Measurements from ENCODE around the gene TIMM22.

The TIMM22 gene

DNA sequence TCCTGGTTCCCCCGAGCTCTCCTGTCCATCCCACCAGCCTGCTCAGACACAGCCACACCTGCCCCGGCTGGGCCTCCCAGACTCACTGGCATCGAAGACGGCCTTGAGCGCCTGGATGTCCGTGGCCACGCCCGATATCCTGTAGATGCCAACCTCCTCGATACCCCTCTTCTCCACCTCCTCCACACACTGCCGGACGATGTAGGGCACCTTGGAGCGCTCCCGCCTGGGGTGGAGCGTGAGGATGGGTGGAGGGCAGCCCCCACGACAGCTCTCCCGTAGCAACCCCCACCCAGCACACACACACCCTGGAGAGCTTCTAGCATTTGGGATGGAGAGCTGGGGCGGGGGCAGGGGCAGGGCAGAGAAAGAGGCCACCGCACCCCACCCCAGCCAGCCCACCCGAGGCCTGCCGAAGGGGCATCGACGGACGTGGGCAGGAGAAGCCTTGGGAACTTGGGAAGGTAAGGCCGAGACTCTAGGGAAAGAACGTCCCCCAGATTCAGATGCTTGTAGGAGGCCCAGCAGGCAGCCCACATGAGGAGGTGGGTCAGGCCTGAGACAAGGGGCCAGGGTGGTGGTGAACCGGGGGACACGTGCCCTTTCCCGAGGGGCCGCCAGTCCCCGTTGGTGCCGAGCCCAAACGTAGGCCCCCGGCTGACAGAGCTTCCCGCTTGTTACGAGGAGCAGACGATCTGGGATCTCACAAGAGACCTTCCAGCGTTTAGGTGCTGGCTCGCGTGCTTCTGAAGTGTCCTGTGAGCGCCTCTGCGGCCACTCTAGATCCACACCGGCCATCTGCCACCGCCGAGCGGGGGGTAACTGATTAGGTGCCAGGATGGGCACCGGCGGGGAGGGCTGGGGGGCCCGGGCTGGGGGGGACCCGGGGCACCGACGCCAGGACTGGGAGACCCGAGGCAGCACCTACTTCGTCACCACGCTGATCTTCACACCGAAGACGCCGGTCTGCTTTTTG is 15.1 kb downstream of the TIMM22 start:
- intact Hi-C loops (cut with DNase I) = no loop called here
- peak in 2 of 10 donors; percentile 58 to 72 for DNase-seq

DNA sequence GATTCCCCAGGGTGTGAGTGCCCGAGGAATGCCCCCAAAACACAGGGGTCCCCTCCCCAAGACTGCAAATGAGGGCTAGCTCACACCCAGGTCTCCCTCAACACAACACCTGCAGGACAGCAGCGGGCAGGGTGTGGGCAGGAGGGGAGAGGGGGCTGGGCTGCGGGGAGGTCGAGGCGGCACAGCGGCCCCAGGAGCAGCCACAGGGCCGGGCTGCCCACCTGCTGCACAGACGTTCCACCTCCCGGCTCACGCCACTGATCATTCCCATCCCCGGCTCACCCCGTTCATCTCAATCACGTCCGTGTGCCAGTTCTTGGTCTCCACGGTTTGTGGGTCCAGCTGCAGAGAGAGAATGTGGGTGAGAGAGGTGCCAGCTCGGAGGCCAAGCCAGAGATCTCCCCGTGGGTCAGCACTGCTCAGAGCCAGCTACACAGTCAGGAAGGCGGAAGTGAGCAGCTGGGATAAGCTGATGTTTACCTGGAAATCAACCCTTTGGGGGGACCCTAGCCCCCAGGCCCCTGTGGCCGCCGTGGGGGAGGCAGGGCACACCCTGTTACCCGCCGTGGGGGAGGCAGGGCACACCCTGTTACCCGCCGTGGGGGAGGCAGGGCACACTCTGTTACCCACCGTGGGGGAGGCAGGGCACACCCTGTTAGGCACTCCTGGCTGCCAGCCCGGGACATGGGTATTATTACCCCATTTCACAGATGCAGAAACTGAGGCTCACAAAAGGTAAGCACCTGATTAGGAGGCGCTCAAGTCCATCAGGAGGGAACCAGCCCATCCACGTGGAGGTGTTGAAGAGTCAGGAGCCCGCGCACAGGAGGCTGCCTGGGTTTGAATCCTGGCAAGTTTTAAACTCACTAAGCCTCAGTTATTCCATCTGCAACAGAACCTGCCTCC is 16.1 kb downstream of the TIMM22 start:
- intact Hi-C loops (cut with DNase I) = no loop called here
- peak in 3 of 10 donors; percentile 74 to 81 (median 76) for DNase-seq

GRCh38 chr17:1013729-1014090 is 16.8 kb downstream of the TIMM22 start:
- intact Hi-C loops (cut with DNase I) = no loop called here
- DNase-seq = peak in 4 of 10 donors; percentile 26 to 72 (median 66)

DNA sequence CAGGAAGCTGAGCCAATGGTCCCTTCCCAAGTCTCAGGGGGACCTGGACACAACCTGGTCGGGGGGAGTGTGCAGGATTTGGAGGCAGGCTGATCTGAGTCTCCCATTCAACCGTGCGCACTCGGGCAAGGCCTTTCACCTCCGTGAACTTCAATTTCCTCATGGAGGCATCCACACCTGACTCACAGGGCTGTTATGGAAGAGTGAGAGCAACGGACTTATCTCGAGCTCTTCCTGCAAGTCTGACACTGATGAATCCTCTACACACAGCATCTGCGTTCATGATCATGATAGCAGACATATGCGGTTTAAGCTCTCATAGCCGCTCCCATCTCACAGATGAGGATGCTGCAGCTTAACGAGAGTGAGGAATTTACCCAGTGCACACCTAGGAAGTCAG is 21.6 kb downstream of the TIMM22 start:
- intact Hi-C loops (cut with DNase I) = no loop called here

GRCh38 chr17:1019451-1019850 is 22.5 kb downstream of the TIMM22 start:
- intact Hi-C loops (cut with DNase I) = no loop called here
- DNase-seq = peak in 1 of 10 donors; percentile 85

More for the DNA sequence above, 21.6 kb downstream of the TIMM22 start:
- DNase-seq = no peak

DNA sequence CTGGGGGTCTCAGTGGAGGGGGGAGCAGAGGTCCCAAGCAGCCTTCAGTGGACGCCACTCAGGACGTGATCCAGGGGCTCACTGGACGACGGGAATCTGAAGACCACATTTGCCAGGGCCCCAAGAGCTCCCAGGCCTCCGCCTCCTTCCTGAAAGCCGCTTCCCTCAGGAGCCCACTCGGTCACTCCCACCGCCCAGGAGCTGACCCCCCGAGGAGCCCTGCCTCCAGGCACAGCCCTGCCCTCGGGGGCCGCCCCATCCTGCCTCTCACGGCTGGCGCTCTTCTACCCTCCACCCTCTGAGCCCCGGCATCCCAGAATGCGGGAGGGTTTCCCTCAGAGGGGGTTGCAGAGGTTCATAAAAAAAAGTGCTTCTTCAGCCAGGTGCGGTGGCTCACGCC is 24.2 kb downstream of the TIMM22 start:
- intact Hi-C loops (cut with DNase I) = no loop called here
- no peak for DNase-seq

DNA sequence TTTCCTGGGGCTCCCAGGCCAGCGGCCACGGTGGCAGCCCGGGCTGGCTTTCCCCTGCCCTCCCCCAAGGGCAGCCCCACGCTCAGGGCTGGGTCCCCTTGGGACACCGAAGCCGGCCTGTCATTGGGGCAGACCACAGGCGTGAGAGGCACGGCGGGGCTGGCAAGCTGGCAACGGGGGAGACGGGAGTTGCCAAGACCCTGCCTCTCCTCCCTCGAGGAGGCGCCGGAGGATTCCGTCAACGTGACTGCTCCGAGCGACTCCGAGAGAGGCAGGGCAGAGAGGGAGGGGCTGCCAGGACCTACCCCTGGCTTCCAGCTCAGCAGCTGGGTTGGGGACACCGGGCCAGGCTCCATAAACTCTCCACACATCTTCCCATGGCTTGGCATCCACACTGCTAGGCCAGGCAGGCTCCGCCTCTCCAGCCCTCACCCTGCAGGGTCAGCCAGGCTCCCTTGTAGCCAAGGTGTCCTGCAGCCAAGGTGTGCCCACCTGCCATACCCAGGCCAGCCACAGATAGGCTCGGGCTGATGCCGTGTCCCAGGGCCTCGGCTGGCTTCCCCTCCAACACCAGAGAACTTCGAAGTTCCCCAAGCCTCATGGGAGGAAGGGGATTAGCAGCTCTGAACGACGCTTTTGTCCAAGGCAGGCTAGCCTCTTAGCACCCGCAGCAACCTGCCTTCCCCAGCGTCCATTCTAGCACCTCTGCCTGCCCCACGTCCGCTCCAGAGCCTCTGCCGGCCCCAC is 25.5 kb downstream of the TIMM22 start:
- DNase-seq = peak in 1 of 10 donors; percentile 85

DNA sequence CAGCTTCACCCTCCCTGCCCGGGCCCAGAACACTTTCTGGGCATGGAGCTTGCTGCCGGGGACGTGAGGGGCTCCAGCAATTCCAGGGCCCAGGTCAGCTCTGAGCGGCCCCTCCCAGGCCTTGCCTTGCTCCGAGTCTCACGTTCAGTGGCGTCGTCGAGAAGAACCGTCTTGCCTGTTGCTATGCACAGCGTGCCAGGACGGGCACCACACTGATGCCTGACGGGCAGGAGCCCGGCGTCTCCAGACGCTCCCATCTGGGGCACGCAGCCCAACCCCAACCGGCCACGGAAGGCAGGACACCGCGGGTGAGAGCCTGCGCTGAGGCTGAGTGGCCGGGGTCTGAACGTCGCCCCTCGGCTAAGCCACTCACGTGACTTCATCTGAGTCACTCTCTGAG is 27.1 kb downstream of the TIMM22 start:
- intact Hi-C loops (cut with DNase I) = no loop called here
- DNase-seq = no peak

More for the DNA sequence above, 25.5 kb downstream of the TIMM22 start:
- intact Hi-C loops (cut with DNase I) = no loop called here

GRCh38 chr17:1025733-1026598 is 29.0 kb downstream of the TIMM22 start:
- DNase-seq = no peak
- intact Hi-C loops (cut with DNase I) = no loop called here

GRCh38 chr17:1026599-1026975 is 29.7 kb downstream of the TIMM22 start:
- DNase-seq = no peak
- intact Hi-C loops (cut with DNase I) = no loop called here

GRCh38 chr17:1027044-1027443 is 30.1 kb downstream of the TIMM22 start:
- DNase-seq = no peak
- intact Hi-C loops (cut with DNase I) = no loop called here

DNA sequence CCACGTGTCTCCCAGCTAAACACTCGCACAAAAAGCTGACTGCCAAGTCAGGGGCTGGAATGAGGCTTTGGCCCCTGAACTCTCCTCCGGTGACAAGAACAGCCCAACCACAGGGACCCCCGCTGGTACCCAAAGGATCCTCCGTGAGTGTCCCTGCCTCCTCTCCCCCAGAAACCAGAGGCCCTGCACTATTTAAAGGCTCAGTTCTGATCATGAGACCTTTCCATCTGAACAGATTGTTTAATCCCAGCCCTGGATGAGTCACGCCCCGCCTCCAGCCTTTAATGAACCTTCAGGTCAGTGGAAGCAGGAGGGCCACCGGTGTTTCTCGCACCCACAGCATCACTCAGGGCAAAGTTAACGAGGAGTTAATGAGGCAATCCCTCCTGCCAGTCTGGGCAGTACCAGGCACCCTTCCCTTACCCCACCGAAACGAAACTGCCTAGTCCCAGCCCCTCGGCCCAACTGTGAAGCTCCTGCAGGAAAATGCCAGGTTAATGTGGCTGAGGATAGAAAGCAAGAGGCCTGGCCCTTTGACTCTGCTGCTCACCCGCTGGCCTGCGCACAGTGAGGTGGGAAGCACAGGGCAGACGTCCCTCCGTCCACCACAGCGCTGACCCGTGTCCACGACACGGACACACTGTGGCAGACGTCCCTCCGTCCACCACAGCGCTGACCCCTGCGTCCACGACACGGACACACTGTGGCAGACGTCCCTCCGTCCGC is 32.4 kb downstream of the TIMM22 start:
- intact Hi-C loops (cut with DNase I) = no loop called here
- peak in 1 of 10 donors; percentile 72 for DNase-seq

GRCh38 chr17:1029922-1030644 is 33.2 kb downstream of the TIMM22 start:
- DNase-seq = peak in 1 of 10 donors; percentile 71
- intact Hi-C loops (cut with DNase I) = no loop called here

DNA sequence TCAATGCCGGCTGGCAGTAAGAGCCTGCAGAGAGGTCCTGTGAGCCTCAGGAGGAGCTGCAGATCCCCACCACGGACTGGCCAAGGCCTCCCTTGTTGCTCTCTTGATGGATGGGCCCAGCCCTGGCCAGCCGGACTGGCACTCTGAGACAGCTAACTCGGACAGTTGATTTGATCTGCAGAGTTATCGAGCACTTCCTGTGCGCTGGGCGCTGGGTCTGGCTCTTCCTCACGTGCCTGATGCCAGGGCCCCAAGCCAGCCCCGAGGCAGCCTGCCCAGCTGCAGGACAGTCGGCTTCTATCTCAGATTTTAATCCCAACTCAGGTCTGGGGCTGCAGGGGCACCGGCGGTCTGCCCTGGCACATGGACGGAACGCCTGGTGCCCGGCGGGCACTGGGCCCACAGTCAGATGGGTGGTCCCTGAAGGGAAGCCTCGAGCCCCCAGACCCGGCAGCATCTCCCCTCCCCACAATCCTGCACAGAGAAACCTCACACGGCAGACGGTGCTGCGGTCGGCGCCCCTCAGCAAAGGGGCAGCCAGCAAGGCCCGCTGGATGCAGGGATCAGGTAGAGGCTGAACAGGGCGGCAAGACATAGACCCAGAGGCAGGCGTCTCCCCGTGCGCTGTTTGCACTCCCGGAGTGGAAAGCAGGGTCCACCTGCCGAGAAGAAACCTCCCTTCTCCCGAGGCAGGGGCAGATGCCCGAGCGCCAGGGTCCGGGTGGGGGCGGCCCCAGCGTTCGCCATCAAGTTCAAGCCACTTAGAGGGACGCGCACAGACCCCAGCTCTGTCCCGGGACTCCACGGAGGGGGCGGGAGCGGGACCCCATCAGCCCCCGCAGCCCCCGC is 34.0 kb downstream of the TIMM22 start:
- peak in 3 of 10 donors; percentile 50 to 93 (median 83) for DNase-seq
- intact Hi-C loops (cut with DNase I) = no loop called here

DNA sequence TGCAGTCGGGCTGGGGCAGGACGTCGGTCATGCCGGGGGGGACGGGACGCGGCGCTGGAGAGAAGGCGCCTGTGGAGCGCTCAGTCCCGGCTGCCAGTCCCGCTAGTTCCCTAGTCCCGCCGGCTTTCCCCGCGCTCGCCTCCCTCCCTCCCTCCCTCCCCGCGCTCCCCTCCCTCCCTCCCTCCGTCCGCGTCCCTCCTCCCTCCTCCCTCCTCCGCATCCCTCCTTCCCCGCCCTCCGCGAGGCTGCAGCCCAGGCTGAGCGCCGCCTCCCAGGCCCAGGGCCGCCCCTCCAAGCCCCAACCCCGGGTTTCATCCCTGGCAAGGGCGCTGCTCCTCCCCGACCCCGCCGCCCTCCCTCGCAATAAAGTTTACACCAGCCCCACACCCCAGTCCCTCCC is 34.8 kb downstream of the TIMM22 start:
- intact Hi-C loops (cut with DNase I) = no loop called here
- peak in 9 of 10 donors; percentile 46 to 95 (median 73) for DNase-seq

GRCh38 chr17:1032391-1032790 is 35.5 kb downstream of the TIMM22 start:
- intact Hi-C loops (cut with DNase I) = no loop called here
- DNase-seq = no peak

GRCh38 chr17:1033503-1033902 is 36.6 kb downstream of the TIMM22 start:
- peak in 1 of 10 donors; percentile 71 for DNase-seq
- intact Hi-C loops (cut with DNase I) = no loop called here

All from posterior cingulate gyrus (tissue), 11 donors.